ENCODE measurements around the gene IKZF5. TPM values are rescaled to one million over a fixed set of nuclear protein-coding genes. Genes with fewer than 3 reads are reported as not detected.
A peak's percentile ranks its signal among the peaks of the same experiment; 100 is the strongest.

Gene IKZF5
- total RNA-seq, 1 experiment from 2014 or later, result 1.4 TPM

DNA sequence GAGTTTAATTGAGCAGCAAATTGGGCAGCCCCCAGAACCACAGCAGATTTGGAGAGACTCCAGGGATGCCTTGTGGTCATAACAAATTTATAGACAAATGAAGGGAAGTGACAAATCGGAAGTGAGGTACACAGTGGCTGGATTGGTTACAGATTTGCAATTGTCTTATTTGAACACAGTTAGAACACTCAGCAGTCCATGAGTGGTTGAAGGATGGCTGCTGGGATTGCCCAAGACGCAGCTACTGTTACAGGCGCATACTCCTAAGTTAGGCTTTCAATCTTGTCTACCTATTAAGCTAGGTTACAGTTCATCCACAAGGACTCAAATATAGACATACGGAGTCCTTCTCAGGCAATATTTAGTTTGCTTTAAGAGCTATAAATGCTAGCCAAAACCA lies 7.6 kb upstream of the IKZF5 start:
- DNase-seq (ENCODE audit: low read depth), result no peak

DNA sequence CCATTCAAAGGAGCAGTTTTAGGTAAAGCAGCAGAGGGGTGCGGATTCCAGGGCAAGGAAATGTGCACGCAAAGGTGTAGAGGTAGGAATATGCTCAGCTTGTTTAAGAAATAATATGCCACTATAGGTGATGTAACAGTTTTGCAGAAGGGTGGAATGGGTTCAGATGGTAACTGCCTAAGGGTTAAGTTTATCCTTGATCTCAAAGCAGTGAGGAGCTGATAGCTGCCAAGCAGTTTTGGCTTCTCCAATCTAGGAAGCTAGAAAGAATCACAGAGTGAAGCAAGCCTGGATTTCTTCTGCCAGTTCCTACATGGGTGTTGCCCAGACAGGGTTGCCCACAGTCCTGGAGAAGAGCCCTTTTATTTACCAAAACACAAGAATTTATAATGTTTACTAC lies 6.2 kb upstream of the IKZF5 start:
- no peak for DNase-seq (ENCODE audit: low read depth)

GRCh38 chr10:123013456-123014419 lies 5.1 kb upstream of the IKZF5 start:
- DNase-seq (ENCODE audit: low read depth), result no peak

DNA sequence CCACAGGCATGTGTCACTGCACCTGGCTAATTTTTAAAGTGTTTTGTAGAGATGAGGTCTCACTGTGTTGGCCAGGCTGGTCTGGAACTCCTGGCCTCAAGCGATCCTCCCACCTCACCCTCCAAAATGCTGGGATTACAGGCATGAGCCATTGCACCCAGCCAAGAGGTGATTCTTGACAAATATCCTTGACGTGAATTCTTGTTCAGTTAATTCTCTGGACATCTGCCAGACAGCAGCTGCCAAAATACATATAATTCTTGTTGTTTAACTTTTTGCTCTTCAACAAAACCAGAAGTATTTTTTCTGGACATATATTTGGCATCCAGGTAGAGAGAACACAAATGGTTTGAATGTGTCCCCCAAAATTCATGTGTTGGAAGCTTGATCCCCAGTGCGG lies 3.4 kb upstream of the IKZF5 start:
- no peak for DNase-seq (ENCODE audit: low read depth)

- DNase-seq (ENCODE audit: low read depth), result peak; percentile 11
These were observed 668 bp upstream of the IKZF5 start for GRCh38 chr10:123009105-123009820.

- peak; percentile 46 for DNase-seq (ENCODE audit: low read depth)
These were observed 839 bp downstream of the IKZF5 start for GRCh38 chr10:123007558-123008354.

DNA sequence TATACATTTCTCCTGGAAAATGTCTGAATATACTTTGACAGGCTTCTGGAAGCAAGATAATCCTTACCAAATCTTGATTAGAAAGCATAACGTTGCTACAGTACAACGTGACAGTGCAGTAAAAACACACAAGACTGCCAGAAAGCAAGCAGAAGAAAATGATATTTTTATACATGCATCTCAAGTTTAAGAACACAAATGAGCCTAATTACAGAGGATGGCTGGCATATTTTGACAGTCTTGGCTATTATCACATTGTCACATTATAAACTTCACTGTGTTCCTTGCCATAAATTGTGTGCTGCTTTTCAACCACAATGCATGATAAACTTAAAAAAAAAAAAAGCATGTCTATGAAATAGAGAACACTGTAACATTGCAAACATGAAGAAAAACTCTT lies 4.3 kb downstream of the IKZF5 start:
- DNase-seq (ENCODE audit: low read depth), result no peak

DNA sequence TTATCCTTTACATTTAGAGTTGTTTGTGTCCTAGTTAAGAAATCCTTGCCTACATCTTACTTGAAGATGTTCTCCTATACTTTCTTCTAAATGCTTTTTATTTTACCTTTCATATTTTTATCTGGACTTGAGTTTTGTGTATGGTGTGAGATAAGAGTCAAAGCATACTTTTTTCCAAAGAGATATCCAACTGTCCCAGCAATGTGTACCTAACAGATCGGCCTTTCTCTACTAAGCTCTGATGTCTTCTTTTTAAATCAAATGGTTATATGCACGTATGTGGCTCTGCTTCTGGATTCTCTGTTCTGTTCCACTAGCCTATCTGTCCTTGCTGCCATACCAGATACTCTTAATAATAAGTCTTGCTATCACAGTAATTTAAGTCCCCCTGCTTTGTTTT lies 7.2 kb downstream of the IKZF5 start:
- DNase-seq (ENCODE audit: low read depth), result no peak

- DNase-seq (ENCODE audit: low read depth), result no peak
These were observed 8.4 kb downstream of the IKZF5 start for GRCh38 chr10:123000155-123000554.

DNA sequence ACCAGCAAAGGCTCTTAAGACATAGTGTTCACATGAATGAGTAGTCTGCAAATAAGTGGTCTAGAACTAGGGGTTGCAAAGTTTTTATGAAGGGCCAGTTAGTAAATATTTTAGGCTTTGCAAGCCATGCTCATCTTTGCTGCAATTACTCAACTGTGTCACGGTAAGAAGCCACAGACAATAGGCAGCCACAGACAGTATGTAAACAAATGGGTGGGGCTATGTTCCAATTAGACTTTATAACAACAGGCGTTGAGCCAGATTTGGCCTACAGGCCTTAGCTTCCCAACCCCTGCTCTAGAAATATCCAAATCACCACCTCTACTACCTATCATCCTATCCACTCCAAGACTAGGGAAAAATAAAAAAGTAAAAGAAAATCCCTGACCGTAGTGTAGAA lies 9.2 kb downstream of the IKZF5 start:
- no peak for DNase-seq (ENCODE audit: low read depth)

DNA sequence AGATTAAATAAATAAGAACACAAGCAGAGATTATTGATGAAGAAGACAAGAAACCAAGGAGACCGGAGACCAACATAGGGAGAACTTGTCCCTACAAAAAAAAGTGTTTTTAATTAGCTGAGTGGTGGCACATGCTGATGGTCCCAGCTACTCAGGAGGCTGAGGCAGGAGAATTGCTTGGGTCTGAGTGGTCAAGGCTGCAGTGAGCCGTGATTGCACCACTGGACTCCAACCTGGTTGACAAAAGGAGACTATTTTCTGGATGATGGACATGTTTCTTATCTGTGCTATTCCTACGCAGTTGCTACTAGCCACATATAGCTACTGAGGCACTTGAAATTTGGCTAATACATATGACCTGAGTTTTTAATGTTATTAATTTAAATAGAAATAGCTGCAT lies 9.7 kb downstream of the IKZF5 start:
- no peak for DNase-seq (ENCODE audit: low read depth)

GRCh38 chr10:122998360-122998917 lies 10.2 kb downstream of the IKZF5 start:
- DNase-seq (ENCODE audit: low read depth), result no peak

DNA sequence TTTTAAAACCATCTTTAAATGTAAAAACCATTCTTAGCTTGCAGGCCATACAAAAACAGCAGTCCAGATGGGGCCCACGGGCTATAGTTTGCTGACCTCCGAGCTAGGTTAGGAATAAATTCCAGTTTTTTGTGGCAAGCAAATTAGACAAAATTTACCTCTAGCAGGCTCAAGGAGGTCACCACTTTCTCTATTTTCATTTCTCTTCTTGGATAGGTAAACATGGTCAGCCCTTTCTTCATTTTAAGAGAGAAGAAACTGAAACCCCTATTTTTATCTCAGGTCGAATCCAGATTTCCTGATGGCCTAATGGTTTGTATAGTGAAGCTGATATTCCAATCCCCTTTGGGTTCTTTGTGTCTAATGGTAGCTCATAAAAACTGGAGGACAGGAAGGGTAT lies 10.7 kb downstream of the IKZF5 start:
- no peak for DNase-seq (ENCODE audit: low read depth)

GRCh38 chr10:122995936-122996335 lies 12.7 kb downstream of the IKZF5 start:
- no peak for DNase-seq (ENCODE audit: low read depth)

GRCh38 chr10:122993797-122994336 lies 14.7 kb downstream of the IKZF5 start:
- no peak for DNase-seq (ENCODE audit: low read depth)

DNA sequence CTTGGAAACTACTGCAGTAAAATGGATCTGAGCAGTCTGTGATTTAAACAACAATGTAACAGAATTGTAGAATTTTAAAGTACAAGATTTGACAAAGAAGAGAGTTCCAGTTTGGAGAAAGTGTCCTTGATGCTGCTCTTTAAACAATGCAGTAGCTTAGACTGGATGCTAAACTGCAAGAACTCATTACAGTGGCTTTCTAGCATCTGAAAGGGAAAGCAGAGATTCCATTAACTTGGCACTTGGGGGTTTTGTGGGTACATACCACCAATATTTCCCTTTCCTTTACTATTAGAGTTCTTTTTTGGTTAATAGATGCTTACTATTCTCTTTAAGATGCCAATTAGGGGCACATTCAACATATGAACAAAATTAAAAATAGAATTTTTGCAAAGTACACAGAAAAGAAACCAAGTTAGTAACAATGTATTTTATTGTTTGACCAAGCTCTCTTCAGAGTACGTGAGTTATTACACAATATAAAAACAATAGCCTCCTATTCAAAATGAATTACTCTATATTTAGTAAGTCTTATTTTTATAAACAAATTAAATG lies 16.5 kb downstream of the IKZF5 start:
- no peak for DNase-seq (ENCODE audit: low read depth)

DNA sequence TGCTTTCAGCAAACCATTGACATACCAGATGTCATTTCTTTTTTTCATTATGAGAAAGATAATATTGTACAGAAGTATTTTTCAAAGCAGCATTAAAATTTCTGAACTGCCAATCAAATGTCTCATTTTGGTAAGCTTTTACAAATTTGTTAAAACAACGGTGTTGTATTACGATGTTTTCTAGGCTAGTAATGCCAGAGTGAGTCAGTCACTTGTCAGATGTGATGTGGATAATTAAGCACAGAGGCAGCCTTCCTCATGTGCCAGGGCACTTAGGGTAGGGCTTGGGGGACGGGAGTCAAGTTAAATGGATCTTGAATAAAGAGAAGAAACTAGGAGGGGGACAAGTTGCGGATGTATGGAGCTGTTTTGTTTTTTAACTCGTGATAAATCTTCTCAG lies 18.3 kb downstream of the IKZF5 start:
- peak; percentile 45 for DNase-seq (ENCODE audit: low read depth)

GRCh38 chr10:122988501-122988900 lies 20.1 kb downstream of the IKZF5 start:
- DNase-seq (ENCODE audit: low read depth), result peak; percentile 11

DNA sequence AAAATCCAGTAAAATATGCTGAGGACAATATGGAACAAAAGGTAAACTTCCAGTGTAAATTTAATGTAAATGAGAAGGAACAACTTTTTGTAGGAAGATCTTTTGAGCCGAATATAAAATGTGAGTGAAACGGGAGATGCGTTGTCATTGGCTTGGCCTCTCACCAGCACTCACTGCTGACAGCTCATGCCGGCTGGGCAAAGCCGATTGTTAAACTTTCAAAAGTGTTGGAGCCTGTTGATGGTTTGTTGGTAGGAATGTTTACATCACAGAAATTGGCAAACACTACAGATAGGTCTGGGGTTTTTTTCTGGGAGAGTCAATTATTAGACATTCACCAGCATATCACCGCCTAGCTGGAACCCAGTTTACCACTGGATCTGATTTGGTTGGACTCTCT lies 22.3 kb downstream of the IKZF5 start:
- DNase-seq (ENCODE audit: low read depth), result no peak

GRCh38 chr10:122984708-122985107 lies 23.9 kb downstream of the IKZF5 start:
- no peak for DNase-seq (ENCODE audit: low read depth)

- no peak for DNase-seq (ENCODE audit: low read depth)
These were observed 24.7 kb downstream of the IKZF5 start for GRCh38 chr10:122983898-122984297.

Measured in Daoy (cell line).